PFSK-1 (cell line): Measurements from ENCODE around the gene SLC44A3.

Source experiments
- FOXP2 ChIP-seq: optimal IDR thresholded peaks from 2 replicates; pipeline ENCODE3; 2011; ENCODE audit warnings: borderline replicate concordance, control low read depth, inconsistent platforms; ENCODE audit not compliant: insufficient read depth; ENCODE audit errors: extremely low read length, extremely low read depth
- POLR2AphosphoS5 ChIP-seq: IDR thresholded peaks from 2 replicates; pipeline ENCODE4 v1.6.1; 2012; ENCODE audit warnings: low read depth, mild to moderate bottlenecking, control low read depth, low read length, moderate library complexity
- SIN3A ChIP-seq: IDR thresholded peaks from 2 replicates; pipeline ENCODE4 v1.6.1; 2012; ENCODE audit warnings: mild to moderate bottlenecking, low read length, moderate library complexity, borderline replicate concordance; ENCODE audit not compliant: insufficient read depth
- TAF1 ChIP-seq: IDR thresholded peaks from 2 replicates; pipeline ENCODE4 v1.6.1; 2012; ENCODE audit warnings: low read length, control low read depth, borderline replicate concordance; ENCODE audit not compliant: insufficient read depth
- TF ChIP-seq, protein P1 (sequence below), 2 experiments: IDR thresholded peaks; 2 replicates each; pipeline versions ENCODE4 v1.6.1 to v1.8.0; 2011 to 2012; ENCODE audit warnings: low read depth in 2 of 2, low read length in 2 of 2, control low read depth in 1 of 2, inconsistent platforms in 1 of 2, mild to moderate bottlenecking in 1 of 2, moderate library complexity in 1 of 2; ENCODE audit not compliant: insufficient read depth in 1 of 2

Gene SLC44A3

DNA sequence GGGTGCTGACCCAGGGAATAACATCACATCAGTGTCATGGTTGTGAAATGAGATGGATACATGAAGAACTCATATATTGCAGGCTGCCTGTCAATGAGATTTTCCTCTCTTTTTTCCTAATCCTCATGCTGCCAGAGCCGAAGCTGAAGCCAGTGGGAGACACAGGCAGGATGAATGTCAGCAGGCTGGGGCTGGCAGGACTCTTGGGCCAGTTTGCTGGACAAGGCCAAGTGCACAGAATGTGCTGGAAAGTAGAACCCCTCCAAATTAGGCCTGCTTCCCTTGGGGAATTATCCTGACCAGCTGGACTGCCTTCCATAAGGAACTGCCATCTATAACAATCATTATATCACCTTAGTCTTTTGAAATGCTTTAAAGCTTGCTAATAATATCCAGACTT lies 31.4 kb downstream of the SLC44A3 start:
- no peak for TF ChIP-seq TAF1
- TF ChIP-seq FOXP2: no peak
- TF ChIP-seq POLR2AphosphoS5: no peak
- TF ChIP-seq SIN3A: no peak
- TF ChIP-seq, protein P1, sequence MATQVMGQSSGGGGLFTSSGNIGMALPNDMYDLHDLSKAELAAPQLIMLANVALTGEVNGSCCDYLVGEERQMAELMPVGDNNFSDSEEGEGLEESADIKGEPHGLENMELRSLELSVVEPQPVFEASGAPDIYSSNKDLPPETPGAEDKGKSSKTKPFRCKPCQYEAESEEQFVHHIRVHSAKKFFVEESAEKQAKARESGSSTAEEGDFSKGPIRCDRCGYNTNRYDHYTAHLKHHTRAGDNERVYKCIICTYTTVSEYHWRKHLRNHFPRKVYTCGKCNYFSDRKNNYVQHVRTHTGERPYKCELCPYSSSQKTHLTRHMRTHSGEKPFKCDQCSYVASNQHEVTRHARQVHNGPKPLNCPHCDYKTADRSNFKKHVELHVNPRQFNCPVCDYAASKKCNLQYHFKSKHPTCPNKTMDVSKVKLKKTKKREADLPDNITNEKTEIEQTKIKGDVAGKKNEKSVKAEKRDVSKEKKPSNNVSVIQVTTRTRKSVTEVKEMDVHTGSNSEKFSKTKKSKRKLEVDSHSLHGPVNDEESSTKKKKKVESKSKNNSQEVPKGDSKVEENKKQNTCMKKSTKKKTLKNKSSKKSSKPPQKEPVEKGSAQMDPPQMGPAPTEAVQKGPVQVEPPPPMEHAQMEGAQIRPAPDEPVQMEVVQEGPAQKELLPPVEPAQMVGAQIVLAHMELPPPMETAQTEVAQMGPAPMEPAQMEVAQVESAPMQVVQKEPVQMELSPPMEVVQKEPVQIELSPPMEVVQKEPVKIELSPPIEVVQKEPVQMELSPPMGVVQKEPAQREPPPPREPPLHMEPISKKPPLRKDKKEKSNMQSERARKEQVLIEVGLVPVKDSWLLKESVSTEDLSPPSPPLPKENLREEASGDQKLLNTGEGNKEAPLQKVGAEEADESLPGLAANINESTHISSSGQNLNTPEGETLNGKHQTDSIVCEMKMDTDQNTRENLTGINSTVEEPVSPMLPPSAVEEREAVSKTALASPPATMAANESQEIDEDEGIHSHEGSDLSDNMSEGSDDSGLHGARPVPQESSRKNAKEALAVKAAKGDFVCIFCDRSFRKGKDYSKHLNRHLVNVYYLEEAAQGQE (IDR thresholded peaks at IDR 0.05; ENCODE audit: insufficient read depth in 1 of 2, low read depth in 2 of 2, low read length in 2 of 2): no peak

DNA sequence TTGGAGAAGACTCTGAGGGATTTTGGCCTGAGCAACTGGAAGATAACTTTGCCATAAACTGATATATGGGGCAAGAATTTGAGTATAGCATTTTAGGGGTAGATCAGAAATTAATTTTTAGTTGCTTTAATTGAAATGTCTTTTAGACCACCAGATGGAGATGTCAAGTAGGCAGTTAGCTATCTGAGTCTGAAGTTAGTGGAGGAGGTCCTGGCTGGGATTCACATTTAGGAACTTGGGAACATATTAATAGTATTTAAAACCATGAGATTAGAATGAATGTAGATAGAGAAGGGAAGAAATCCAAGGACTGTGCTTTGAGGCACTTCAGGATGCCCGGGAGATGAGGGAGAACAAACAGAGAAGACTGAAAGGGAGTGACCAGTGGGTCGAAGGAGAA lies 32.6 kb downstream of the SLC44A3 start:
- TF ChIP-seq POLR2AphosphoS5 (no peak), SIN3A (no peak), TAF1 (no peak), FOXP2 (no peak)
- TF ChIP-seq, protein P1 (IDR thresholded peaks at IDR 0.05; ENCODE audit: insufficient read depth in 1 of 2, low read depth in 2 of 2, low read length in 2 of 2): no peak

GRCh38 chr1:94854458-94855306 lies 34.5 kb downstream of the SLC44A3 start:
- TF ChIP-seq FOXP2 (peak; percentile 75), POLR2AphosphoS5 (no peak), TAF1 (no peak)

GRCh38 chr1:94855307-94855700 lies 35.1 kb downstream of the SLC44A3 start:
- TF ChIP-seq TAF1 (no peak), FOXP2 (no peak), POLR2AphosphoS5 (no peak), SIN3A (no peak)
- TF ChIP-seq, protein P1 (IDR thresholded peaks at IDR 0.05; ENCODE audit: insufficient read depth in 1 of 2, low read depth in 2 of 2, low read length in 2 of 2): no peak

- TF ChIP-seq TAF1 (no peak), POLR2AphosphoS5 (no peak), SIN3A (no peak), FOXP2 (no peak)
- TF ChIP-seq, protein P1 (IDR thresholded peaks at IDR 0.05; ENCODE audit: insufficient read depth in 1 of 2, low read depth in 2 of 2, low read length in 2 of 2): no peak
Measured at GRCh38 chr1:94856004-94856403, 35.8 kb downstream of the SLC44A3 start.
